HG03558 (cell line): ENCODE measurements around the gene TRPM2.

Experiments used
- ATAC-seq: cut with Tn5 transposase; IDR thresholded peaks from one replicate; pipeline ENCODE4 v1.9.1; 2021; ENCODE audit warnings: moderate number of reproducible peaks; ENCODE audit not compliant: unreplicated experiment; ENCODE audit errors: extremely low read depth

The TRPM2 gene

GRCh38 chr21:44437696-44438431, 84.4 kb downstream of the TRPM2 start:
- no peak for ATAC-seq

GRCh38 chr21:44438531-44439210, 85.2 kb downstream of the TRPM2 start:
- no peak for ATAC-seq

GRCh38 chr21:44439211-44439600, 85.8 kb downstream of the TRPM2 start:
- no peak for ATAC-seq

GRCh38 chr21:44440241-44441040, 87.0 kb downstream of the TRPM2 start:
- ATAC-seq, result no peak

- no peak for ATAC-seq
Measured at GRCh38 chr21:44441041-44441400, 87.6 kb downstream of the TRPM2 start.

- ATAC-seq, result no peak
Measured at GRCh38 chr21:44441581-44442265, 88.3 kb downstream of the TRPM2 start.

- ATAC-seq, result no peak
Measured at GRCh38 chr21:44442266-44443125, 89.1 kb downstream of the TRPM2 start.

- ATAC-seq, result no peak
Measured at GRCh38 chr21:44443291-44443890, 90.0 kb downstream of the TRPM2 start.

- no peak for ATAC-seq
Measured at GRCh38 chr21:44443891-44444285, 90.5 kb downstream of the TRPM2 start.

- no peak for ATAC-seq
Measured at GRCh38 chr21:44444286-44444931, 91.0 kb downstream of the TRPM2 start.

GRCh38 chr21:44445145-44445812, 91.9 kb downstream of the TRPM2 start:
- no peak for ATAC-seq

- ATAC-seq, result no peak
Measured at GRCh38 chr21:44448651-44449131, 95.3 kb downstream of the TRPM2 start.

GRCh38 chr21:44449473-44450363, 96.3 kb downstream of the TRPM2 start:
- no peak for ATAC-seq

GRCh38 chr21:44450402-44450801, 97.0 kb downstream of the TRPM2 start:
- no peak for ATAC-seq

- no peak for ATAC-seq
Measured at GRCh38 chr21:44450999-44451398, 97.6 kb downstream of the TRPM2 start.

GRCh38 chr21:44453120-44453519, 99.7 kb downstream of the TRPM2 start:
- ATAC-seq, result no peak

GRCh38 chr21:44454058-44454457, 100.6 kb downstream of the TRPM2 start:
- ATAC-seq, result no peak
